Dendritic cell treated with granulocyte-macrophage colony-stimulating factor and Interleukin-4, amounts not matched to agents 40 ng/mL and 50 ng/mL, for 4 days (primary cell): ENCODE measurements around the gene REEP1.

Source experiments
- H3K27ac Mint-ChIP-seq: one replicate; pipeline ENCODE4 v1.8.0; 2022; ENCODE audit warnings: mild to moderate bottlenecking, mixed read lengths
- H3K27me3 Mint-ChIP-seq: one replicate; pipeline ENCODE4 v1.8.0; 2022; ENCODE audit warnings: mild to moderate bottlenecking, mixed read lengths
- H3K36me3 Mint-ChIP-seq: one replicate; pipeline ENCODE4 v1.8.0; 2022; ENCODE audit warnings: low read depth, mixed read lengths
- H3K4me1 Mint-ChIP-seq: one replicate; pipeline ENCODE4 v1.8.0; 2022; ENCODE audit warnings: low read depth, mixed read lengths
- H3K4me3 Mint-ChIP-seq: one replicate; pipeline ENCODE4 v1.8.0; 2022; ENCODE audit warnings: mild to moderate bottlenecking, moderate library complexity, mixed read lengths
- H3K9me3 Mint-ChIP-seq: one replicate; pipeline ENCODE4 v1.8.0; 2022; ENCODE audit warnings: mixed read lengths
- intact Hi-C: fragments of 100-400 bp; cut with micrococcal nuclease; formaldehyde crosslinking; loops from one replicate; pipeline ENCODE4 v1.15.0; 2022

Gene REEP1

GRCh38 chr2:86221066-86221684 lies 116.3 kb downstream of the REEP1 start:
- H3K4me3 Mint-ChIP-seq = no peak overlapping the region
- H3K4me1 Mint-ChIP-seq = peaks cover 15% of the 10 kb centered on the region
- intact Hi-C loops = loop anchor here (1.0 to 2.0 kb wide), 3 partner anchors 76 to 152 kb away; no protein-coding TSS in a partner anchor
- no peaks in the 10 kb centered on the region for H3K36me3 Mint-ChIP-seq
- H3K9me3 Mint-ChIP-seq = no peaks in the 10 kb centered on the region
- no peaks in the 10 kb centered on the region for H3K27me3 Mint-ChIP-seq
- no peak overlapping the region for H3K27ac Mint-ChIP-seq

- intact Hi-C loops = loop anchor here (2.0 kb wide), 2 partner anchors 77 to 153 kb away; no protein-coding TSS in a partner anchor
- Mint-ChIP-seq H3K27ac (no peak overlapping the region), H3K27me3 (no peaks in the 10 kb centered on the region), H3K4me1 (peaks cover 3% of the 10 kb centered on the region), H3K4me3 (no peak overlapping the region), H3K36me3 (no peaks in the 10 kb centered on the region), H3K9me3 (no peaks in the 10 kb centered on the region)
Measured at GRCh38 chr2:86219896-86220295, 117.5 kb downstream of the REEP1 start.

- no peaks in the 10 kb centered on the region for H3K27me3 Mint-ChIP-seq
- H3K27ac Mint-ChIP-seq = no peak overlapping the region
- H3K4me3 Mint-ChIP-seq = no peak overlapping the region
- peaks cover 15% of the 10 kb centered on the region for H3K36me3 Mint-ChIP-seq
- H3K4me1 Mint-ChIP-seq = no peaks in the 10 kb centered on the region
- H3K9me3 Mint-ChIP-seq = no peaks in the 10 kb centered on the region
- intact Hi-C loops = no loop called here
Measured at GRCh38 chr2:86218124-86218523, 119.3 kb downstream of the REEP1 start.

GRCh38 chr2:86216575-86217555 lies 120.6 kb downstream of the REEP1 start:
- Mint-ChIP-seq H3K27me3 (no peaks in the 10 kb centered on the region), H3K27ac (no peak overlapping the region), H3K4me3 (no peak overlapping the region), H3K4me1 (no peaks in the 10 kb centered on the region), H3K36me3 (peaks cover 28% of the 10 kb centered on the region), H3K9me3 (no peaks in the 10 kb centered on the region)
- intact Hi-C loops = no loop called here

- H3K27ac Mint-ChIP-seq = no peak overlapping the region
- no peaks in the 10 kb centered on the region for H3K27me3 Mint-ChIP-seq
- intact Hi-C loops = no loop called here
- peaks cover 51% of the 10 kb centered on the region for H3K36me3 Mint-ChIP-seq
- H3K4me1 Mint-ChIP-seq = no peaks in the 10 kb centered on the region
- no peaks in the 10 kb centered on the region for H3K9me3 Mint-ChIP-seq
- no peak overlapping the region for H3K4me3 Mint-ChIP-seq
Measured at GRCh38 chr2:86214503-86214832, 123.0 kb downstream of the REEP1 start.

- intact Hi-C loops = no loop called here
- Mint-ChIP-seq H3K27ac (no peak overlapping the region), H3K4me1 (no peaks in the 10 kb centered on the region), H3K9me3 (no peaks in the 10 kb centered on the region), H3K4me3 (no peak overlapping the region), H3K27me3 (no peaks in the 10 kb centered on the region), H3K36me3 (peaks cover 56% of the 10 kb centered on the region)
Measured at GRCh38 chr2:86213699-86214502, 123.5 kb downstream of the REEP1 start.

GRCh38 chr2:86213056-86213455 lies 124.4 kb downstream of the REEP1 start:
- H3K27ac Mint-ChIP-seq = no peak overlapping the region
- H3K4me3 Mint-ChIP-seq = no peak overlapping the region
- H3K4me1 Mint-ChIP-seq = no peaks in the 10 kb centered on the region
- H3K9me3 Mint-ChIP-seq = no peaks in the 10 kb centered on the region
- no peaks in the 10 kb centered on the region for H3K27me3 Mint-ChIP-seq
- H3K36me3 Mint-ChIP-seq = peaks cover 65% of the 10 kb centered on the region
- intact Hi-C loops = no loop called here

GRCh38 chr2:86211796-86212188 lies 125.6 kb downstream of the REEP1 start:
- Mint-ChIP-seq H3K27me3 (no peaks in the 10 kb centered on the region), H3K9me3 (no peaks in the 10 kb centered on the region), H3K36me3 (peaks cover 77% of the 10 kb centered on the region), H3K4me1 (no peaks in the 10 kb centered on the region), H3K27ac (no peak overlapping the region), H3K4me3 (no peak overlapping the region)
- intact Hi-C loops = no loop called here

GRCh38 chr2:86211033-86211795 lies 126.2 kb downstream of the REEP1 start:
- Mint-ChIP-seq H3K4me1 (no peaks in the 10 kb centered on the region), H3K4me3 (no peak overlapping the region), H3K9me3 (no peaks in the 10 kb centered on the region), H3K27ac (no peak overlapping the region), H3K36me3 (peaks cover 83% of the 10 kb centered on the region), H3K27me3 (no peaks in the 10 kb centered on the region)
- intact Hi-C loops = no loop called here

- H3K27me3 Mint-ChIP-seq = no peaks in the 10 kb centered on the region
- H3K9me3 Mint-ChIP-seq = no peaks in the 10 kb centered on the region
- no peak overlapping the region for H3K4me3 Mint-ChIP-seq
- no peak overlapping the region for H3K27ac Mint-ChIP-seq
- peaks cover 15% of the 10 kb centered on the region for H3K4me1 Mint-ChIP-seq
- intact Hi-C loops = no loop called here
- H3K36me3 Mint-ChIP-seq = peaks cover 60% of the 10 kb centered on the region
Measured at GRCh38 chr2:86204458-86204857, 133.0 kb downstream of the REEP1 start.

GRCh38 chr2:86203614-86204013 lies 133.8 kb downstream of the REEP1 start:
- no peaks in the 10 kb centered on the region for H3K27me3 Mint-ChIP-seq
- H3K27ac Mint-ChIP-seq = no peak overlapping the region
- no peaks in the 10 kb centered on the region for H3K9me3 Mint-ChIP-seq
- intact Hi-C loops = no loop called here
- H3K4me1 Mint-ChIP-seq = peaks cover 15% of the 10 kb centered on the region
- H3K4me3 Mint-ChIP-seq = no peak overlapping the region
- peaks cover 56% of the 10 kb centered on the region for H3K36me3 Mint-ChIP-seq

- Mint-ChIP-seq H3K36me3 (peaks cover 47% of the 10 kb centered on the region), H3K27ac (no peak overlapping the region), H3K4me3 (no peak overlapping the region), H3K4me1 (peaks cover 15% of the 10 kb centered on the region), H3K27me3 (no peaks in the 10 kb centered on the region), H3K9me3 (no peaks in the 10 kb centered on the region)
- intact Hi-C loops = no loop called here
Measured at GRCh38 chr2:86202702-86203101, 134.7 kb downstream of the REEP1 start.

GRCh38 chr2:86202336-86202692 lies 135.1 kb downstream of the REEP1 start:
- peaks cover 15% of the 10 kb centered on the region for H3K4me1 Mint-ChIP-seq
- peaks cover 43% of the 10 kb centered on the region for H3K36me3 Mint-ChIP-seq
- H3K27me3 Mint-ChIP-seq = no peaks in the 10 kb centered on the region
- no peak overlapping the region for H3K4me3 Mint-ChIP-seq
- H3K9me3 Mint-ChIP-seq = no peaks in the 10 kb centered on the region
- intact Hi-C loops = no loop called here
- H3K27ac Mint-ChIP-seq = no peak overlapping the region
